Muscle layer of duodenum (tissue), 2 donors: ENCODE measurements around the gene CNTNAP5.

ENCODE experiments used
- H3K27ac ChIP-seq: one replicate; pipeline ENCODE4 v1.7.0; 2013; ENCODE audit warnings: mild to moderate bottlenecking, low read length
- H3K27me3 ChIP-seq: one replicate; pipeline ENCODE4 v1.7.0; 2013; ENCODE audit warnings: low read depth, mild to moderate bottlenecking, control low read depth, low read length
- H3K36me3 ChIP-seq, 2 donors: one replicate each; pipeline ENCODE4 v1.7.0; 2013; ENCODE audit warnings: low read length in 2 of 2, control low read depth in 1 of 2, mild to moderate bottlenecking in 1 of 2; ENCODE audit not compliant: insufficient read depth in 2 of 2, control insufficient read depth in 1 of 2
- H3K4me1 ChIP-seq, 2 donors: one replicate each; pipeline ENCODE4 v1.7.0; 2013; ENCODE audit warnings: low read length in 2 of 2, mild to moderate bottlenecking in 2 of 2, control low read depth in 1 of 2, moderate library complexity in 1 of 2; ENCODE audit not compliant: insufficient read depth in 2 of 2, control insufficient read depth in 1 of 2
- H3K4me3 ChIP-seq, 2 donors: one replicate each; pipeline ENCODE4 v1.7.0; 2013; ENCODE audit warnings: low read length in 2 of 2, low read depth in 1 of 2, mild to moderate bottlenecking in 1 of 2
- H3K9me3 ChIP-seq, 2 donors: one replicate each; pipeline ENCODE4 v1.7.0; 2013; ENCODE audit warnings: low read length in 2 of 2, control low read depth in 1 of 2, mild to moderate bottlenecking in 1 of 2; ENCODE audit not compliant: control insufficient read depth in 1 of 2
- donor health status: healthy.

Gene CNTNAP5

GRCh38 chr2:124586835-124587234, 561.7 kb downstream of the CNTNAP5 start:
- Histone ChIP-seq H3K36me3 (no peaks in the 10 kb centered on the region), H3K27me3 (no peaks in the 10 kb centered on the region), H3K27ac (no peak overlapping the region), H3K4me1 (no peaks in the 10 kb centered on the region), H3K4me3 (no peak overlapping the region), H3K9me3 (no peaks in the 10 kb centered on the region)

- H3K4me1 ChIP-seq = no peaks in the 10 kb centered on the region
- no peaks in the 10 kb centered on the region for H3K9me3 ChIP-seq
- H3K27ac ChIP-seq = no peak overlapping the region
- no peaks in the 10 kb centered on the region for H3K27me3 ChIP-seq
- no peak overlapping the region for H3K4me3 ChIP-seq
- H3K36me3 ChIP-seq = no peaks in the 10 kb centered on the region
These were observed 564.9 kb downstream of the CNTNAP5 start for GRCh38 chr2:124589971-124590370.

GRCh38 chr2:124602759-124603158, 577.7 kb downstream of the CNTNAP5 start:
- H3K9me3 ChIP-seq = no peaks in the 10 kb centered on the region
- H3K4me3 ChIP-seq = no peak overlapping the region
- no peak overlapping the region for H3K27ac ChIP-seq
- no peaks in the 10 kb centered on the region for H3K4me1 ChIP-seq
- H3K36me3 ChIP-seq = no peaks in the 10 kb centered on the region
- no peaks in the 10 kb centered on the region for H3K27me3 ChIP-seq

GRCh38 chr2:124604940-124605339, 579.9 kb downstream of the CNTNAP5 start:
- Histone ChIP-seq H3K9me3 (no peaks in the 10 kb centered on the region), H3K4me1 (no peaks in the 10 kb centered on the region), H3K27ac (no peak overlapping the region)

GRCh38 chr2:124607679-124608078, 582.6 kb downstream of the CNTNAP5 start:
- Histone ChIP-seq H3K27ac (no peak overlapping the region), H3K4me3 (no peak overlapping the region), H3K36me3 (no peaks in the 10 kb centered on the region), H3K9me3 (no peaks in the 10 kb centered on the region), H3K27me3 (no peaks in the 10 kb centered on the region), H3K4me1 (no peaks in the 10 kb centered on the region)

More at GRCh38 chr2:124604940-124605339, 579.9 kb downstream of the CNTNAP5 start:
- H3K27me3 ChIP-seq = no peaks in the 10 kb centered on the region
- H3K4me3 ChIP-seq = no peak overlapping the region
- no peaks in the 10 kb centered on the region for H3K36me3 ChIP-seq

- Histone ChIP-seq H3K4me1 (no peaks in the 10 kb centered on the region), H3K36me3 (no peaks in the 10 kb centered on the region), H3K4me3 (no peak overlapping the region), H3K27me3 (no peaks in the 10 kb centered on the region), H3K9me3 (no peaks in the 10 kb centered on the region), H3K27ac (no peak overlapping the region)
These were observed 584.6 kb downstream of the CNTNAP5 start for GRCh38 chr2:124609667-124610066.

GRCh38 chr2:124610141-124610540, 585.1 kb downstream of the CNTNAP5 start:
- Histone ChIP-seq H3K4me3 (no peak overlapping the region), H3K27me3 (no peaks in the 10 kb centered on the region), H3K27ac (no peak overlapping the region), H3K9me3 (no peaks in the 10 kb centered on the region), H3K36me3 (no peaks in the 10 kb centered on the region), H3K4me1 (no peaks in the 10 kb centered on the region)

GRCh38 chr2:124610866-124611265, 585.8 kb downstream of the CNTNAP5 start:
- no peaks in the 10 kb centered on the region for H3K4me1 ChIP-seq
- H3K36me3 ChIP-seq = no peaks in the 10 kb centered on the region
- no peak overlapping the region for H3K27ac ChIP-seq

GRCh38 chr2:124623560-124623959, 598.5 kb downstream of the CNTNAP5 start:
- H3K4me1 ChIP-seq = no peaks in the 10 kb centered on the region
- no peak overlapping the region for H3K27ac ChIP-seq
- no peaks in the 10 kb centered on the region for H3K9me3 ChIP-seq
- no peaks in the 10 kb centered on the region for H3K27me3 ChIP-seq
- H3K4me3 ChIP-seq = no peak overlapping the region
- no peaks in the 10 kb centered on the region for H3K36me3 ChIP-seq

More at GRCh38 chr2:124610866-124611265, 585.8 kb downstream of the CNTNAP5 start:
- Histone ChIP-seq H3K27me3 (no peaks in the 10 kb centered on the region), H3K9me3 (no peaks in the 10 kb centered on the region), H3K4me3 (no peak overlapping the region)

GRCh38 chr2:124625561-124625960, 600.5 kb downstream of the CNTNAP5 start:
- no peaks in the 10 kb centered on the region for H3K27me3 ChIP-seq
- H3K9me3 ChIP-seq = no peaks in the 10 kb centered on the region
- H3K4me3 ChIP-seq = no peak overlapping the region

GRCh38 chr2:124626993-124627392, 601.9 kb downstream of the CNTNAP5 start:
- H3K27ac ChIP-seq = no peak overlapping the region
- H3K9me3 ChIP-seq = no peaks in the 10 kb centered on the region
- no peaks in the 10 kb centered on the region for H3K36me3 ChIP-seq
- no peaks in the 10 kb centered on the region for H3K27me3 ChIP-seq
- H3K4me3 ChIP-seq = no peak overlapping the region
- no peaks in the 10 kb centered on the region for H3K4me1 ChIP-seq

More at GRCh38 chr2:124625561-124625960, 600.5 kb downstream of the CNTNAP5 start:
- H3K4me1 ChIP-seq = no peaks in the 10 kb centered on the region
- H3K36me3 ChIP-seq = no peaks in the 10 kb centered on the region
- H3K27ac ChIP-seq = no peak overlapping the region

- Histone ChIP-seq H3K4me3 (no peak overlapping the region), H3K9me3 (peaks cover 0 to 6% of the 10 kb centered on the region in 2 donors), H3K4me1 (no peaks in the 10 kb centered on the region), H3K27me3 (no peaks in the 10 kb centered on the region), H3K27ac (no peak overlapping the region), H3K36me3 (no peaks in the 10 kb centered on the region)
These were observed 608.7 kb downstream of the CNTNAP5 start for GRCh38 chr2:124633812-124634211.
